PFSK-1 (cell line): ENCODE measurements around the gene SLC22A14.

Source experiments
- FOXP2 ChIP-seq: optimal IDR thresholded peaks from 2 replicates; pipeline ENCODE3; 2011; ENCODE audit warnings: borderline replicate concordance, control low read depth, inconsistent platforms; ENCODE audit not compliant: insufficient read depth; ENCODE audit errors: extremely low read length, extremely low read depth
- POLR2AphosphoS5 ChIP-seq: IDR thresholded peaks from 2 replicates; pipeline ENCODE4 v1.6.1; 2012; ENCODE audit warnings: low read depth, mild to moderate bottlenecking, control low read depth, low read length, moderate library complexity
- SIN3A ChIP-seq: IDR thresholded peaks from 2 replicates; pipeline ENCODE4 v1.6.1; 2012; ENCODE audit warnings: mild to moderate bottlenecking, low read length, moderate library complexity, borderline replicate concordance; ENCODE audit not compliant: insufficient read depth
- TAF1 ChIP-seq: IDR thresholded peaks from 2 replicates; pipeline ENCODE4 v1.6.1; 2012; ENCODE audit warnings: low read length, control low read depth, borderline replicate concordance; ENCODE audit not compliant: insufficient read depth
- TF ChIP-seq, protein P1 (sequence below), 2 experiments: IDR thresholded peaks; 2 replicates each; pipeline versions ENCODE4 v1.6.1 to v1.8.0; 2011 to 2012; ENCODE audit warnings: low read depth in 2 of 2, low read length in 2 of 2, control low read depth in 1 of 2, inconsistent platforms in 1 of 2, mild to moderate bottlenecking in 1 of 2, moderate library complexity in 1 of 2; ENCODE audit not compliant: insufficient read depth in 1 of 2

Gene SLC22A14

GRCh38 chr3:38271553-38271952, 10.5 kb upstream of the SLC22A14 start:
- TF ChIP-seq SIN3A (no peak), POLR2AphosphoS5 (no peak), FOXP2 (no peak), TAF1 (no peak)
- TF ChIP-seq, protein P1, sequence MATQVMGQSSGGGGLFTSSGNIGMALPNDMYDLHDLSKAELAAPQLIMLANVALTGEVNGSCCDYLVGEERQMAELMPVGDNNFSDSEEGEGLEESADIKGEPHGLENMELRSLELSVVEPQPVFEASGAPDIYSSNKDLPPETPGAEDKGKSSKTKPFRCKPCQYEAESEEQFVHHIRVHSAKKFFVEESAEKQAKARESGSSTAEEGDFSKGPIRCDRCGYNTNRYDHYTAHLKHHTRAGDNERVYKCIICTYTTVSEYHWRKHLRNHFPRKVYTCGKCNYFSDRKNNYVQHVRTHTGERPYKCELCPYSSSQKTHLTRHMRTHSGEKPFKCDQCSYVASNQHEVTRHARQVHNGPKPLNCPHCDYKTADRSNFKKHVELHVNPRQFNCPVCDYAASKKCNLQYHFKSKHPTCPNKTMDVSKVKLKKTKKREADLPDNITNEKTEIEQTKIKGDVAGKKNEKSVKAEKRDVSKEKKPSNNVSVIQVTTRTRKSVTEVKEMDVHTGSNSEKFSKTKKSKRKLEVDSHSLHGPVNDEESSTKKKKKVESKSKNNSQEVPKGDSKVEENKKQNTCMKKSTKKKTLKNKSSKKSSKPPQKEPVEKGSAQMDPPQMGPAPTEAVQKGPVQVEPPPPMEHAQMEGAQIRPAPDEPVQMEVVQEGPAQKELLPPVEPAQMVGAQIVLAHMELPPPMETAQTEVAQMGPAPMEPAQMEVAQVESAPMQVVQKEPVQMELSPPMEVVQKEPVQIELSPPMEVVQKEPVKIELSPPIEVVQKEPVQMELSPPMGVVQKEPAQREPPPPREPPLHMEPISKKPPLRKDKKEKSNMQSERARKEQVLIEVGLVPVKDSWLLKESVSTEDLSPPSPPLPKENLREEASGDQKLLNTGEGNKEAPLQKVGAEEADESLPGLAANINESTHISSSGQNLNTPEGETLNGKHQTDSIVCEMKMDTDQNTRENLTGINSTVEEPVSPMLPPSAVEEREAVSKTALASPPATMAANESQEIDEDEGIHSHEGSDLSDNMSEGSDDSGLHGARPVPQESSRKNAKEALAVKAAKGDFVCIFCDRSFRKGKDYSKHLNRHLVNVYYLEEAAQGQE (IDR thresholded peaks at IDR 0.05; ENCODE audit: insufficient read depth in 1 of 2, low read depth in 2 of 2, low read length in 2 of 2) = no peak

DNA sequence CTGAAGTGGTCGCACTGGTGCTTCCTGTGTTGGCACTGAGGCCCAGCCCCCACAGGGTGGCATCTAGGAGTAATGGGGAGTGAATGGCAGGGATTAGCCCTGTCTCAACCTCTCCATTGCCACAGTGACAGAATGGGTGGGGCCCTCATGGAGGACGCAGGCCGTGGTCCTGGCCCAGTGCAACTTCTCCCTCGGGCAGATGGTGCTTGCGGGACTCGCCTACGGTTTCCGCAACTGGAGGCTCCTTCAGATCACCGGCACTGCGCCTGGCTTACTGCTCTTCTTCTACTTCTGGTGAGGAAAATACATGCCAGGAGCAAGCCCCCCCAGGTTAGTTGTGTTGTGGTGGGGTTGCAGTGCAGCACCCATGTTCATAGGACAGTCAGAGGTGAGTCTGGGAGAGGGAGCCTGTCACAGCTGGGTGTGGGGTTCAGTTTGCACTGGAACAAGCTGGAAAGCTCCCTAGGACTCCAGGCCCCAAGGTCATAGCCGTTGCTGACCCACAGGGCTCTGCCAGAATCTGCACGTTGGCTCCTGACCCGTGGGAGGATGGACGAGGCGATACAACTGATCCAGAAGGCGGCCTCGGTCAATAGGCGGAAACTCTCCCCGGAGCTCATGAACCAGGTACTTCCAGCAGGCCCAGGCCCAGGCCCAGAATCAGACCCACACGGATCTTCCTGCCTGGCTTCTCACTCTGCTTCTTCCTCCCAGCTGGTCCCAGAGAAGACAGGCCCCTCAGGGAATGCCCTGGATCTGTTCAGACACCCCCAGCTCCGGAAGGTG, 7.0 kb upstream of the SLC22A14 start:
- no peak for TF ChIP-seq TAF1
- TF ChIP-seq SIN3A = no peak

- TF ChIP-seq POLR2AphosphoS5 (no peak), FOXP2 (no peak), TAF1 (no peak), SIN3A (no peak)
- TF ChIP-seq, protein P1 (IDR thresholded peaks at IDR 0.05; ENCODE audit: insufficient read depth in 1 of 2, low read depth in 2 of 2, low read length in 2 of 2) = no peak
Measured at GRCh38 chr3:38275658-38276057, 6.4 kb upstream of the SLC22A14 start.

- TF ChIP-seq POLR2AphosphoS5 = no peak
- no peak for TF ChIP-seq SIN3A
- TF ChIP-seq, protein P1 (IDR thresholded peaks at IDR 0.05; ENCODE audit: insufficient read depth in 1 of 2, low read depth in 2 of 2, low read length in 2 of 2) = no peak
- no peak for TF ChIP-seq FOXP2
- no peak for TF ChIP-seq TAF1
Measured at GRCh38 chr3:38276081-38276916, 5.8 kb upstream of the SLC22A14 start.

- TF ChIP-seq, protein P1 (IDR thresholded peaks at IDR 0.05; ENCODE audit: insufficient read depth in 1 of 2, low read depth in 2 of 2, low read length in 2 of 2) = no peak
- TF ChIP-seq SIN3A (no peak), TAF1 (no peak), POLR2AphosphoS5 (no peak), FOXP2 (no peak)
Measured at GRCh38 chr3:38276917-38277630, 5.0 kb upstream of the SLC22A14 start.
